Measurements from ENCODE around the gene AFF1. TPM values are rescaled to one million over a fixed set of nuclear protein-coding genes. Genes with fewer than 3 reads are reported as not detected.

The AFF1 gene
- total RNA-seq, 2 donors from 2014 or later = 89.5 to 97.5 TPM

- no peak for DNase-seq (ENCODE audit: low spot score)
- intact Hi-C loops (cut with DNase I) = no loop called here
Measured at GRCh38 chr4:87105101-87105845, 170.5 kb downstream of the AFF1 start.

- no peak for DNase-seq (ENCODE audit: low spot score)
- intact Hi-C loops (cut with DNase I) = no loop called here
Measured at GRCh38 chr4:87108142-87108546, 173.3 kb downstream of the AFF1 start.

DNA sequence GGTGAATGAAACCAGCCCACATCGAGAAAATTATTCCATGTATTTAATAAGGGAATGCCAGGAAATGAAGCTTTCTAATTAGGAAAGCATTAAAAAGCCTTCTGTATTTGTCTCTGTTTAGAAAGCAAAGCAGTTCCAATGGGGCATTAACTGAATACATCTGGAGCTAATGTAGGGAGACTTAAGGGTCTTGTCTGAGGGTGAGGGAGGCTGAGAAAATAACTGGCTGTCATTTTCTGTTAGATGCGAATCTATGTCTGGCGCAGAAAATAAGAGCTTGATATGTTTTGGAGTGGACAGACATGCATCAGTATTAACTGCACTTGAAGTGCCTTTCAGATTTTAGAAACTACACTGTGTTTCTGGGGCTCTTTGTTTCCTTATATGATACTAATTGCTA, 174.3 kb downstream of the AFF1 start:
- intact Hi-C loops (cut with DNase I) = no loop called here
- no peak for DNase-seq (ENCODE audit: low spot score)

DNA sequence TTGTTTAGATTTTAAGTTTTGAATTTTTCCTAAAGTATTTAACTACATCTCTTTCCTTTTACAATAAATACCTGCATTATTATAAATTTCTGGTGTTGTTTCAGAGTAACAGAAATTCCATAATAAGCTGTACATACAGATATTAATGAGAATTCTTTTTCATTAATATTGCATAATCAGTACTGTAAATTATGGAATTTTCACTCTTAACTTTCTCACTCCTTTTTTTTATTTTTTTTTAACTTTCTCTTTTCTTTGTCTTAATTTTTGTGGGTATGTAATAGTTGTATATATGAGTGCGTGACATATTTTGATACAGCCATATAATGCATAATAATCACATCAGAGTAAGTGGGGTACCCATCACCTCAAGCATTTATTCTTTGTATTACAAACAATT, 175.1 kb downstream of the AFF1 start:
- intact Hi-C loops (cut with DNase I) = no loop called here
- no peak for DNase-seq (ENCODE audit: low spot score)

DNA sequence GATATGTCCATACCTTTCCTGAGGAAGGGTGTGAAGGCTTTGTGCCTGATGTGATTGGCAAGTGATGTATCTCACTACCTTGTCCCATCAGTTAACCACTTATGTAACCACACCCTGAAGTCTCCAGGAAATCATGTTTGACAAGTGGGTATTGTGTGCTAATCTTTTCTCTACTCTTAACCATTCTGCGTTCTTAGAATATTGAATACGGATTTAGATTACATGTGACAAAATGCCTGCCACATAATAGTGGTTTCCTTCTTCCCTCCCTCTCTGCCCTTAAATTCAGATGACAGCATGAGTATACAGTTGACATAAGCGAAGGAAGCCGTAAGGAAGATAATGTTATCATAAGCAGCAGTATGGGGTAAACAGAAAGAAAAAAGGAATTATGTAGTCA, 177.3 kb downstream of the AFF1 start:
- intact Hi-C loops (cut with DNase I) = no loop called here

DNA sequence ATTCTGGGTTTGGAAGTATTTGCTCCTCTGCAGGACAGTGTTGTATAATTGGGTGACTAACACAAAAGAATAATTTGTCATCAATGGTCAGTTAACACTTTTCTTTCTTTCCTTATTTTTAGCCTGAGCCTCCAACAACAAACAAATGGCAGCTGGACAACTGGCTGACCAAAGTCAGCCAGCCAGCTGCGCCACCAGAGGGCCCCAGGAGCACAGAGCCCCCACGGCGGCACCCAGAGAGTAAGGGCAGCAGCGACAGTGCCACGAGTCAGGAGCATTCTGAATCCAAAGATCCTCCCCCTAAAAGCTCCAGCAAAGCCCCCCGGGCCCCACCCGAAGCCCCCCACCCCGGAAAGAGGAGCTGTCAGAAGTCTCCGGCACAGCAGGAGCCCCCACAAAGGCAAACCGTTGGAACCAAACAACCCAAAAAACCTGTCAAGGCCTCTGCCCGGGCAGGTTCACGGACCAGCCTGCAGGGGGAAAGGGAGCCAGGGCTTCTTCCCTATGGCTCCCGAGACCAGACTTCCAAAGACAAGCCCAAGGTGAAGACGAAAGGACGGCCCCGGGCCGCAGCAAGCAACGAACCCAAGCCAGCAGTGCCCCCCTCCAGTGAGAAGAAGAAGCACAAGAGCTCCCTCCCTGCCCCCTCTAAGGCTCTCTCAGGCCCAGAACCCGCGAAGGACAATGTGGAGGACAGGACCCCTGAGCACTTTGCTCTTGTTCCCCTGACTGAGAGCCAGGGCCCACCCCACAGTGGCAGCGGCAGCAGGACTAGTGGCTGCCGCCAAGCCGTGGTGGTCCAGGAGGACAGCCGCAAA, 179.6 kb downstream of the AFF1 start:
- DNase-seq (ENCODE audit: low spot score) = no peak
- intact Hi-C loops (cut with DNase I) = no loop called here

More for the DNA sequence above, 177.3 kb downstream of the AFF1 start:
- no peak for DNase-seq (ENCODE audit: low spot score)

- intact Hi-C loops (cut with DNase I) = no loop called here
- DNase-seq (ENCODE audit: low spot score) = no peak
Measured at GRCh38 chr4:87116231-87116630, 181.4 kb downstream of the AFF1 start.

DNA sequence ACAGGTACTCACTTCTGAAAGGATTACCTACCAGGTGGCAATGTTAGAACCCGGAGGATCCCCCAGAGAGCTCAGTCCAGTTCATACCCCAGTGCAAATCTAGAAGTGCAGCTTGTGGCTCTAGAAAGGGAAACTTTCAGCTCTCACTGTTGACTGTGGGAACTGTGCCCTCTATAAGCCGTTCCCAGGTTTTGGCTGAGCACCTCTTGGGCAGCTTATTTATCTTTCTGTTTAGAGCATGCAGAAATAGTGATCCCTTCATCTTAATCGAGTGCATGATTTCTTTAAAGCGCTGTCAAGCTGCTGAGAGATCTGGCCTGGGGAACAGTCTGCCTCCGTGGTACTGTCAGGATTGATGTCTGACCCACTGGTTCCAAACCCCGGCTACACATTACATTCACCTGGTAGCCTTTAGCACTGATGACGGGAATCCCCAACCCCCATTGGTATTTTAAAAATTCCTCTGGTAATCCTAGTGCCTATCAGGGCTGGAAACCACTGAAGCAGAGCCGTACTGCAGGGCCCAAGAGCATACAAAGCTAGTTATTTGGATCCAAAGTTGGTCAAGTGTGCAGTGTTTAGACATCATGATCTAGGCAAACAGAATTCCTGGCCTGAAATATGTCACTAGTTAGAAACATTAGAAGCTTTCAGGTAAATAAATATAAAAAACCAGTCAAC, 182.4 kb downstream of the AFF1 start:
- intact Hi-C loops (cut with DNase I) = no loop called here
- DNase-seq (ENCODE audit: low spot score) = no peak

DNA sequence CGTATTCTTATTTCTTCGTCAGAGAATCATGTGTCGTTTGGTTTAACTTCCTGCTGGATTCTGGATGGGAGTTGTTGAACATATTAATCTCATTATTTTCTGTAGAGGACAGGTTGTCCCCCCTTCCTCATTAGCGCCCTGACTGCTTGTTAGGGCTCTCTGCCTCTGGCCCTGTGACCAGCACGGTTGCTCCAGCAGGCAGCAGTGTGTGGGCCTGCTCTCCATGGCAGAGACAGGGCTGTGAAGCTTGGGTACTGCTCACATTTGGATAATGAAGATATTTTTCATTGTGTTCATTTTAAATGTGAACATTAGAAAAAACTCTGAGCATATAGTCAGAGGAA, 182.9 kb downstream of the AFF1 start:
- DNase-seq (ENCODE audit: low spot score) = no peak
- intact Hi-C loops (cut with DNase I) = no loop called here

GRCh38 chr4:87118421-87118820, 183.6 kb downstream of the AFF1 start:
- no peak for DNase-seq (ENCODE audit: low spot score)
- intact Hi-C loops (cut with DNase I) = no loop called here

- intact Hi-C loops (cut with DNase I) = no loop called here
- DNase-seq (ENCODE audit: low spot score) = no peak
Measured at GRCh38 chr4:87118826-87119225, 184.0 kb downstream of the AFF1 start.

- DNase-seq (ENCODE audit: low spot score) = no peak
- intact Hi-C loops (cut with DNase I) = no loop called here
Measured at GRCh38 chr4:87120010-87120409, 185.2 kb downstream of the AFF1 start.

DNA sequence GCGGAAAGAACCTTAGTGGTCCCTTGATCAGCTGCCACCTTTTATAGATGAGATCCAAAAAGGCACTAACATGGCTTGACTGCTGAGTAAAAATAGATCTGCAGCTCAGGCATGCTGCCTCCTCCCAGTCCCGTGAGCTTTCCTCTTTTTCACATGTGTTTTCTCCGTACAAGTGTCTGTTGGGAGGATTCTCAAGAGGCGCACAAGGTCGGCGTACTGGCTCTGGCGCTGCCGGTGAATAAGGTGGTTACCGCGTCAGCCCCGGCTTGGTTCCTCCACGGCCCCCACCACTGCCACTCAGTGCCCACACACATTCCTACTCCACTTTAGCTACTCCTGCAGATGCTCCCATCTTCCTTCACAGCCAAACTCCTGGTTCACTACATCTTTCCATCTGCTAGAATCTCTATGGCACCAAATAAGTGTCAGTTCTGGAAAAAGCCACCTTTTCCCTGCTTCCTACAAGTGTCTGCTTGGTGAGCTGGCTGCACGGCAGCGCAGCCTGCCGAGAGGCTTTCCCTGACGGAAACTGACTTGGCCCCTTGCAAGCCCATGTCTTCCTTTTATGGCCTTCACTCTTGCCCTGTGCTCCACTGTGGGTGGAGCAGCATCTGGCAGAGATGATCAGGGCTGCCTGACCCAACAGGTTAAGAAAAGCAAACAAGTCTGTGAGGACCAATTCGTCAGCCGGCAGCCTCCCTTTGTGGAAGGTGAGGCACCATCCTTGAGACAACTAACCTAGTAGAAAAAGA, 185.8 kb downstream of the AFF1 start:
- no peak for DNase-seq (ENCODE audit: low spot score)
- intact Hi-C loops (cut with DNase I) = no loop called here

- DNase-seq (ENCODE audit: low spot score) = no peak
- intact Hi-C loops (cut with DNase I) = no loop called here
Measured at GRCh38 chr4:87121341-87122065, 186.7 kb downstream of the AFF1 start.

DNA sequence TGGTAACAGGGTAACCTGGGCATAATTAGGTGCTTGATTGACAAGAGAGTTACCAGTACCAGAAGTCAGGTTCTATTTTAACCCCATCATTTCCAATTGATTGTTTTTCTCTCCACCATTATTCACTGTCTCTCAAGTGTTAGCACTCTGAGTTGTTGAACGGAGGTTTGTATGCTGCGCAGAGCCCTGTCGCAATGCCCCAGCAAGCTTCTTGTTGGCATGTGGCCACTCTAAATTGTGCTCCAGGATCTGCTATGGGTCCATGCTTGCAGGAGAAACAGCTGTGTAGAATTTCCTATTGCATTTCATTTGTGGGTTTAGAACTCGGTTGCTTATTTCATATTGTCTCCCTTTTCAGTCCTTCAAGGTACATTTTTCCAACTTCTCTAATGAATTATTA, 187.4 kb downstream of the AFF1 start:
- DNase-seq (ENCODE audit: low spot score) = no peak
- intact Hi-C loops (cut with DNase I) = no loop called here

GRCh38 chr4:87126056-87126455, 191.2 kb downstream of the AFF1 start:
- no peak for DNase-seq (ENCODE audit: low spot score)
- intact Hi-C loops (cut with DNase I) = no loop called here

- DNase-seq (ENCODE audit: low spot score) = no peak
- intact Hi-C loops (cut with DNase I) = no loop called here
Measured at GRCh38 chr4:87128006-87128705, 193.3 kb downstream of the AFF1 start.

- intact Hi-C loops (cut with DNase I) = no loop called here
Measured at GRCh38 chr4:87129681-87130080, 194.9 kb downstream of the AFF1 start.

More at GRCh38 chr4:87129681-87130080, 194.9 kb downstream of the AFF1 start:
- DNase-seq (ENCODE audit: low spot score) = no peak
